Amniotic epithelial cell (primary cell): ENCODE results near the gene PLPP3.

Experiments used
- DNase-seq: peaks from one replicate; pipeline ENCODE4 v3.0.0-alpha.2; 2010; ENCODE audit warnings: low read depth

Gene PLPP3

GRCh38 chr1:56547473-56547872, 31.9 kb downstream of the PLPP3 start:
- DNase-seq, result no peak

- no peak for DNase-seq
These were observed 33.7 kb downstream of the PLPP3 start for GRCh38 chr1:56545711-56546110.

GRCh38 chr1:56543783-56544612, 35.4 kb downstream of the PLPP3 start:
- DNase-seq, result no peak

- no peak for DNase-seq
These were observed 36.7 kb downstream of the PLPP3 start for GRCh38 chr1:56542651-56543050.

- DNase-seq, result no peak
These were observed 38.0 kb downstream of the PLPP3 start for GRCh38 chr1:56541408-56541807.

- no peak for DNase-seq
These were observed 38.9 kb downstream of the PLPP3 start for GRCh38 chr1:56540467-56540866.

- DNase-seq, result no peak
These were observed 39.8 kb downstream of the PLPP3 start for GRCh38 chr1:56539520-56539931.

- DNase-seq, result no peak
These were observed 40.8 kb downstream of the PLPP3 start for GRCh38 chr1:56538532-56538931.

GRCh38 chr1:56537660-56538059, 41.7 kb downstream of the PLPP3 start:
- no peak for DNase-seq

- no peak for DNase-seq
These were observed 43.4 kb downstream of the PLPP3 start for GRCh38 chr1:56535939-56536338.

- DNase-seq, result no peak
These were observed 44.0 kb downstream of the PLPP3 start for GRCh38 chr1:56535362-56535761.

- no peak for DNase-seq
These were observed 45.2 kb downstream of the PLPP3 start for GRCh38 chr1:56534130-56534651.

- DNase-seq, result no peak
These were observed 45.7 kb downstream of the PLPP3 start for GRCh38 chr1:56533621-56534020.

GRCh38 chr1:56533197-56533596, 46.2 kb downstream of the PLPP3 start:
- no peak for DNase-seq

GRCh38 chr1:56532350-56532683, 47.0 kb downstream of the PLPP3 start:
- DNase-seq, result no peak

GRCh38 chr1:56531624-56532349, 47.6 kb downstream of the PLPP3 start:
- no peak for DNase-seq

GRCh38 chr1:56529801-56530200, 49.6 kb downstream of the PLPP3 start:
- DNase-seq, result no peak

GRCh38 chr1:56527548-56528302, 51.6 kb downstream of the PLPP3 start:
- DNase-seq, result no peak

GRCh38 chr1:56526571-56527174, 52.7 kb downstream of the PLPP3 start:
- no peak for DNase-seq

- peak; percentile 24 for DNase-seq
These were observed 53.8 kb downstream of the PLPP3 start for GRCh38 chr1:56525489-56526041.

GRCh38 chr1:56524263-56524662, 55.1 kb downstream of the PLPP3 start:
- DNase-seq, result no peak

- DNase-seq, result no peak
These were observed 56.7 kb downstream of the PLPP3 start for GRCh38 chr1:56522680-56523079.
